NCI-H748 treated with DMSO at 0.1 percent for 48 hours (cell line): ENCODE measurements around the gene OPCML.

Experiments used
- DNase-seq: peaks from one replicate; lab custom pipeline; 2025; lab: John Stamatoyannopoulos, UW

The OPCML gene

DNA sequence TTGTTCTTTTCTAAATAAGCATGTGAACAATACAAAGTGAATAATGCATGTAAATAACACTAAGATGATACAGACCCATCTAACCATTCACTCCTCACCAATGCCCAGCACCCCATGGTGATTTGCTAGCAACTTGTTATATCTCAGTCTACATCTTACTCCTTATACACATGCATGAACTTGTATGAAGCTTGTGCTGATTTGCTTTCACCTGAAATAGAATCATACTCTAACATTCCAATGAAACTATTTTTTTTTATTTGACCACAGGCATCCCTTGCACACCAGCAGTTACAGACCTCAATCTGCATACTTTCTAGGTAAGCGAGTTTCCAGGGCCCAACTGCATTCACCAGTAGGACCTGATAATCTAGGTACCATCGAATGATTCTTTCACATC lies 873.6 kb downstream of the OPCML start:
- DNase-seq: no peak

- no peak for DNase-seq
These were observed 874.3 kb downstream of the OPCML start for GRCh38 chr11:132658004-132658403.

- DNase-seq: no peak
These were observed 877.0 kb downstream of the OPCML start for GRCh38 chr11:132655187-132655855.

DNA sequence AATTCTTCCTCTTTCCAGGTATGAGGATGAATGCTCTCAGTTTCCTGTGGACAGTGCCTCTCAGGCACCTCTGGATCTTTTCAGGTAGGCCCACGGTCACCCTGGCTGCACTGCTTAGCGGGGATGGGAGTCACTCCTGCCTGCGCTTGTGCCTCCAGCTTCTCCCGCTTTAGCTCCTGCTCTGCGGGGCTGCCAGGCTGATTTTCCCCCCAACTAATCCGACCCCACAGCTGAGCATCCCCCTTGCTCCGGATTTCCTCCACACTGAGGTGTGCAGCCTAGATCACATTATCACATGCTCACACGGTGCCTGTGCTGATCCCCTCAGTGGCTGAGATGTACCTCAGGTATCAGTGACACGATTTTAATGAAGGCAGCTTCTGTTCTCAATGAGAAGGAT lies 879.1 kb downstream of the OPCML start:
- no peak for DNase-seq

DNA sequence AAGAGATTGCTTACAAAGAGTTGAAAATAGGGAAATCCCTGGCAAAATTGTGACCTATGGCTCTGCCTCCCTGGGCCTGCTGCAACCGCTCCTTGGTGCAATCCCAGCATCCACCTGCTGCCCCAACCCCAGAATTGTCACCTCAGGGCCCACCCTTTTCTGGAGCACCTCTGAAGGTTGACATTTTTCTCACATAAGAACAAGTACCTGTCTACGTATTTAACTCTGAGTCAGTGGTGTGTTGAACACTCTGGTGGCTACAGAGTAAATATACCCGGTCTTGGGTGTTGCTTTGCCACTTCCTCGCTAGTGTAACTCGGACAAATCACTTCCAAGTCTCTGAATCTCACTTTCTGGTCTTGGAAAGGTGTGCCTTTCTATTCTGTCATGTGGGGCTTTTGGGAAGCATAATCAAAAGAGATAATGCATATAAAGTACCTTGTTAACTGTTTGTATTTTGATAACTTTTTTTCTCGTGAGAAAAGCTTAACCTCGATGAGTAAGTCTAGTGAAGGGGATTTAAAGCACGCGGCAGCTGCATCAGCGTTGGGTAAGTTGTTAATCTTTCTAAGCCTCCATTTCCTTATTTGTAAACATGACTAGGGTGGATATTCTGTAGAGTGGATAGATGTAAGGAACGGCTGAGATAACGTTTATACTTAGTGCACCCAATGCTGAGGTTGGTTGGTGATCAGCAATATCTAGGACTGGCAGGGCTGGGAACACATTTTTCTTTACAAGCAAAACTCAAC lies 881.2 kb downstream of the OPCML start:
- no peak for DNase-seq

DNA sequence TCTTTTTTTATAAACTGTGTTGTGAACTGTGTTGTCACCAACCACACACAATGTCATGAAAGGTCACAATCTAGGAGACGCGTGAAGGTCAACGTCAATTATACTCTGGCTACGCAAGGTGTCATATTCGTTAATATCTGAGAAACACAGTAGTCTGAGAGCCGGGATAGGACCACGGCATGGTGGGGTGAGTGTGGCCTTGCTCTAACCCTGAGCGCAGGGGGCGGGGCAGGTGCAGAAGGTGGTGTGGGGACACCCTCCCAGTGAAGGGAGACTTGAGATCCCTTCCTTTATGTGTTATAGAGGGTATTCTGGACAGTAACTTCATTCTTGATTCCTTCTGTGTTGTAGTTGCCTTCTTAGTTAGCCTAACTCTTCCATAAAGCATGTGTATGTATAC lies 883.0 kb downstream of the OPCML start:
- no peak for DNase-seq

- DNase-seq: no peak
These were observed 883.5 kb downstream of the OPCML start for GRCh38 chr11:132648851-132649250.

- no peak for DNase-seq
These were observed 885.4 kb downstream of the OPCML start for GRCh38 chr11:132646890-132647289.

GRCh38 chr11:132644520-132645239 lies 887.6 kb downstream of the OPCML start:
- peak; percentile 78 for DNase-seq

DNA sequence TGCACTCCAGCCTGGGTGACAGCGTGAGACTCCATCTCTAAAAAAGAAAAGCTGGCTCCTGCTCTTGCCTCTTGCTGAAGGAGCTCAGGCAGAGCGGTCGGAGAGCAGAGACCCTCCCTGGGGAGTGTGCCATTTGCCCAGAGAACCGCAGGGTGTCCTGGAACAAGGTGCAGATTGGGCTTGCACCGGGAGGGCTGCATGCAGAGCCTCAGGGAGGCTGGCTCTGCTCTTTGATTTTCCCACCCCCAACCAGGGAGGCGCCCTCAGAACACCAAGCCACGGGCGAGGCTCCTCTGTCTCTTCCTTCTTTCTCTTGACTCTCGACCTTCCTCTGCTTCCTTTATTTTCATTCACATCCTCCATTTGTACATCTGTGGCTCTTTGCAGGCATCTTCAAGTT lies 889.1 kb downstream of the OPCML start:
- DNase-seq: no peak

- no peak for DNase-seq
These were observed 891.3 kb downstream of the OPCML start for GRCh38 chr11:132640952-132641351.

DNA sequence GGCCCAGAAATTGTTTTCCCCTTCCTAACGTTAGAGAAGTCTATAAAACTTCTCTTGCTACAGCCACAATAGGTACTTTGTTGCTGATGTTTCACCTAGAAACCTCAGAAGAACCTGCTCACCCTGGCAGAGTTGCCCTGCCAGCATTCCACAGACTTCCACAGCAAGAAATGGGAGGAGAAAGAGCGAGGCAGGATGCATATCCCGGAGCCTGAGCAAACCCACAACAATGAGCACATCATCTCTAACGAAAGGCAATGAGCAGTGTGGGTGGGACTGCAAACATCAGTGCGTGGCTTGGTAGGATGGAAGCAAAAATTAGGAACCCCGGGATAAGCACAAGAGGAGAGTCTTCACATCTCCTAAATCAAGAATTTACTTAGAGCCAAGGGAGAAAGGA lies 892.3 kb downstream of the OPCML start:
- no peak for DNase-seq

GRCh38 chr11:132639403-132639802 lies 892.9 kb downstream of the OPCML start:
- DNase-seq: no peak

GRCh38 chr11:132638423-132638822 lies 893.9 kb downstream of the OPCML start:
- DNase-seq: no peak

DNA sequence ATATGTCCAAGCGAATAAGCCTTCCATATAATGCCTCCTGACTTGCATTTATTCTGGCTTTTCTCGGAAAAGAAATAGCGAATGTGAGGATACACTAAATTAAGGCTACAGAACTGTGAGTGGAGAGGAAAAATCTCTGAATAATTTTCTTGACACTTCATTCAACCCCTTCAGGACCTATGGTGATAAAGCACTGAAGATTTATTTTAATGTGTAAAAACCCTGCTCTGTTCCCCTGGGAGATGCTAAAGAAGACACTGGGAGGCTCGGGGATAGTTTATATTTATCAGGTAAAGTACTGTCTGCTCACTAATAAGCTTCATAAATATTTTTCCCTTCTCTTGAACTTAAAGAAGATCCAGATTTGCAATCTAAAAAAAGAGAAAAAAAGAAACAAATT lies 895.8 kb downstream of the OPCML start:
- DNase-seq: no peak

GRCh38 chr11:132632641-132633124 lies 899.6 kb downstream of the OPCML start:
- DNase-seq: no peak

GRCh38 chr11:132631989-132632388 lies 900.3 kb downstream of the OPCML start:
- DNase-seq: no peak

- no peak for DNase-seq
These were observed 904.3 kb downstream of the OPCML start for GRCh38 chr11:132627981-132628380.

DNA sequence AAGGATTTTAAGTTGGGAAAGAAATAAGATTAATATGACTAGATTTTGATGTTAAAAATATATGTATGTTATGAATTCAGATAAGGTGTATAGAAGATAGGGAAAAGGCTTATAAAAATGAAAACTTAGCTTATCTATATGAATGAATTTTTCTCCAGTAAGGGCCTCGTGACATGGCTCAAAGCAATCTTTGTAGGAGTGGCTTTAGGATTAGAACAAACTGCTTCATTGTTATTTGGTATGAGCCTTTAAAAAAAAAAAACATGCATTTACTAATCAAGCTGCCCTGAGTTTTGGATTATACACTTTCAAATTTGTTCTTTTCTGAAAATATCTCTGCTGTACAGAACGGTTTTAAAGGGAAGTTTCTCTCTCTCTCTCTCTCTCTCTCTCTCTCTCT lies 905.9 kb downstream of the OPCML start:
- no peak for DNase-seq

GRCh38 chr11:132623511-132623910 lies 908.8 kb downstream of the OPCML start:
- DNase-seq: peak; percentile 36

- DNase-seq: no peak
These were observed 910.2 kb downstream of the OPCML start for GRCh38 chr11:132621976-132622580.

DNA sequence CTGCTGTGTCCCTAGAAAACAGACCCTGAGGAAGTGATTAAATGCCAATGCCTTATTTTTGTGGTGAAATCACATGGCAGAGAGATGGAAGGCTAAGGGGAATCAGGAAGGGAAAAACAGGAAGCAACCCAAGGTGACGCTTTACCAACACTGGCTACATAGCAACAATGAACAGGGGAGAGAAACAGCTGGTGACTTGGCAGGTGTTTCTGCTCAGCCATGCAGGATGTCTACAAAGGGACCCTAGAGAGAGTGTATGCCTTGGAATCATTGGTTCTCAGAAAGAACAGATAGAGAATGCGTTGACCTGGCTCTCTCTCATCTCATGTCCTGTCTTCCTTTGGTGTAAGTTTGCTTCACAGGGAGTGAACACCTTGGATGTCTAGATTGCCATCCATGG lies 911.9 kb downstream of the OPCML start:
- DNase-seq: peak; percentile 59

GRCh38 chr11:132610791-132611190 lies 921.5 kb downstream of the OPCML start:
- no peak for DNase-seq
